GM23338 (cell line): ENCODE results near the gene CATSPERD.

Source experiments
- CTCF ChIP-seq, 2 experiments: fragments of 200-600 bp in 1 of 2; sonication (generic) in 1 of 2; conservative IDR thresholded peaks; 2 replicates each; pipeline versions ENCODE4 v1.5.1 to v1.6.1; 2016 to 2017; ENCODE audit warnings: antibody characterized with exemption in 2 of 2, low read depth in 2 of 2, mild to moderate bottlenecking in 2 of 2, moderate library complexity in 1 of 2
- EZH2 ChIP-seq: fragments of 200-600 bp; sonication (generic); IDR thresholded peaks from one replicate; pipeline ENCODE4 v1.8.0; 2017; ENCODE audit warnings: antibody characterized with exemption, mild to moderate bottlenecking, low read depth; ENCODE audit not compliant: unreplicated experiment
- EZH2phosphoT487 ChIP-seq: fragments of 200-600 bp; sonication (generic); IDR thresholded peaks from one replicate; pipeline ENCODE4 v1.8.1; 2018; ENCODE audit warnings: antibody characterized with exemption; ENCODE audit not compliant: unreplicated experiment
- POLR2AphosphoS5 ChIP-seq: IDR thresholded peaks from 2 replicates; pipeline ENCODE4 v1.6.1; 2016; ENCODE audit warnings: antibody characterized with exemption, low read depth
- REST ChIP-seq: IDR thresholded peaks from one replicate; pipeline ENCODE4 v1.6.1; 2018; ENCODE audit warnings: antibody characterized with exemption; ENCODE audit not compliant: unreplicated experiment
- ZNF114 ChIP-seq: fragments of 250-450 bp; sonication (Bioruptor Pico); IDR thresholded peaks from 2 replicates; pipeline ENCODE4 v1.5.0; 2020; ENCODE audit warnings: mild to moderate bottlenecking, moderate library complexity

- no peak for TF ChIP-seq CTCF (conservative IDR thresholded peaks at IDR 0.05; ENCODE audit: low read depth in 2 of 2)
- no peak for TF ChIP-seq EZH2phosphoT487
- TF ChIP-seq POLR2AphosphoS5 = no peak
- no peak for TF ChIP-seq EZH2
- no peak for TF ChIP-seq ZNF114 (CRISPR knock-in tag)
- TF ChIP-seq REST = no peak
Measured at GRCh38 chr19:5706876-5707573, 13.4 kb upstream of the CATSPERD start.
